CD14-positive monocyte (primary cell): ENCODE results near the gene GAK. TPM values are rescaled to one million over a fixed set of nuclear protein-coding genes. Genes with fewer than 3 reads are reported as not detected.

Experiments used
- DNase-seq, 3 donors: peaks; one replicate each; pipeline ENCODE4 v3.0.0-alpha.2; 2011 to 2022
- H2AFZ ChIP-seq: 2 replicates; pipeline ENCODE4 v1.6.0; 2012; ENCODE audit warnings: mild to moderate bottlenecking, low read depth, low read length, inconsistent platforms; ENCODE audit not compliant: insufficient read depth, poor library complexity, severe bottlenecking
- H3K27ac ChIP-seq, 2 donors: 1 replicate in 1 of 2; 2 replicates in 1 of 2; pipeline ENCODE4 v1.5.1; 2012 to 2013; ENCODE audit warnings: low read length in 2 of 2, control low read depth in 1 of 2, inconsistent platforms in 1 of 2, low read depth in 1 of 2, mild to moderate bottlenecking in 1 of 2
- H3K27me3 ChIP-seq, 2 donors: one replicate each; pipeline versions ENCODE4 v1.6.0 to v1.6.1; 2011 to 2013; ENCODE audit warnings: low read length in 2 of 2; ENCODE audit not compliant: control insufficient read depth in 2 of 2, insufficient read depth in 2 of 2
- H3K36me3 ChIP-seq, 2 donors: replicated peaks in 1 of 2; 1 replicate in 1 of 2; 2 replicates in 1 of 2; pipeline versions ENCODE4 v1.5.1 to v1.6.1; 2012 to 2013; ENCODE audit warnings: low read length in 2 of 2, control low read depth in 1 of 2, inconsistent platforms in 1 of 2, mild to moderate bottlenecking in 1 of 2; ENCODE audit not compliant: insufficient read depth in 2 of 2, control insufficient read depth in 1 of 2
- H3K4me1 ChIP-seq, 2 donors: 1 replicate in 1 of 2; 2 replicates in 1 of 2; pipeline versions ENCODE4 v1.5.1 to v1.6.1; 2012 to 2013; ENCODE audit warnings: low read length in 2 of 2, control low read depth in 1 of 2, inconsistent platforms in 1 of 2, mild to moderate bottlenecking in 1 of 2, moderate library complexity in 1 of 2; ENCODE audit not compliant: insufficient read depth in 2 of 2, control insufficient read depth in 1 of 2
- H3K4me2 ChIP-seq: replicated peaks from 2 replicates; pipeline ENCODE3; 2012; ENCODE audit warnings: low read length, moderate library complexity, mild to moderate bottlenecking; ENCODE audit not compliant: poor library complexity, severe bottlenecking; ENCODE audit errors: extremely low read depth
- H3K4me3 ChIP-seq, 3 experiments: fragments of 200-600 bp in 1 of 3; sonication (generic) in 1 of 3; replicated peaks in 1 of 3; 1 replicate in 2 of 3; 2 replicates in 1 of 3; pipeline ENCODE4 v1.5.1; 2011 to 2013; ENCODE audit warnings: low read length in 3 of 3, mild to moderate bottlenecking in 3 of 3, control low read depth in 2 of 3, low read depth in 2 of 3, inconsistent platforms in 1 of 3, moderate library complexity in 1 of 3
- H3K79me2 ChIP-seq: 2 replicates; pipeline ENCODE4 v1.6.0; 2012; ENCODE audit warnings: mild to moderate bottlenecking, control low read depth, inconsistent platforms, low read length, moderate library complexity; ENCODE audit not compliant: insufficient read depth
- H3K9ac ChIP-seq: 2 replicates; pipeline ENCODE4 v1.6.0; 2017; ENCODE audit warnings: low read length, mild to moderate bottlenecking; ENCODE audit not compliant: insufficient read depth, poor library complexity, severe bottlenecking
- H3K9me3 ChIP-seq, 2 donors: replicated peaks in 1 of 2; 1 replicate in 1 of 2; 2 replicates in 1 of 2; pipeline versions ENCODE4 v1.5.1 to v1.6.1; 2012 to 2013; ENCODE audit warnings: low read length in 2 of 2, control low read depth in 1 of 2; ENCODE audit not compliant: control insufficient read depth in 1 of 2, insufficient read depth in 1 of 2
- H4K20me1 ChIP-seq: 2 replicates; pipeline ENCODE4 v1.6.0; 2012; ENCODE audit warnings: mild to moderate bottlenecking, low read length, control low read depth, moderate library complexity; ENCODE audit not compliant: insufficient read depth
- H3K27ac Mint-ChIP-seq, 7 donors: one replicate each; pipeline ENCODE4 v1.8.0; 2020; ENCODE audit warnings: mild to moderate bottlenecking in 7 of 7, mixed read lengths in 7 of 7, moderate library complexity in 6 of 7, inconsistent platforms in 2 of 7
- H3K27me3 Mint-ChIP-seq, 3 donors: one replicate each; pipeline ENCODE4 v1.8.0; 2021 to 2022; ENCODE audit warnings: low read depth in 3 of 3, mild to moderate bottlenecking in 3 of 3, mixed read lengths in 3 of 3, moderate library complexity in 3 of 3, inconsistent platforms in 1 of 3
- H3K36me3 Mint-ChIP-seq, 2 donors: one replicate each; pipeline ENCODE4 v1.8.0; 2020; ENCODE audit warnings: mixed read lengths in 2 of 2, inconsistent platforms in 1 of 2, mild to moderate bottlenecking in 1 of 2
- H3K4me1 Mint-ChIP-seq: one replicate; pipeline ENCODE4 v1.8.0; 2020; ENCODE audit warnings: mild to moderate bottlenecking, mixed read lengths
- H3K4me3 Mint-ChIP-seq, 2 donors: one replicate each; pipeline ENCODE4 v1.8.0; 2020; ENCODE audit warnings: mild to moderate bottlenecking in 2 of 2, mixed read lengths in 2 of 2, moderate library complexity in 1 of 2
- H3K9me3 Mint-ChIP-seq, 7 donors: one replicate each; pipeline ENCODE4 v1.8.0; 2020 to 2022; ENCODE audit warnings: mixed read lengths in 7 of 7, mild to moderate bottlenecking in 6 of 7, moderate library complexity in 6 of 7, inconsistent platforms in 2 of 7
- CTCF ChIP-seq: fragments of 200-600 bp; IDR thresholded peaks from one replicate; pipeline ENCODE4 v1.8.0; 2022; ENCODE audit warnings: antibody characterized with exemption, mild to moderate bottlenecking
- WGBS: methylation state at CpG from one replicate; pipeline ENCODE4 v1.1.5; 2013; ENCODE audit warnings: missing lambda C conversion rate; ENCODE audit not compliant: insufficient coverage; 5-methylcytosine and 5-hydroxymethylcytosine counted together
- intact Hi-C, 2 donors: fragments of 100-400 bp; cut with micrococcal nuclease; formaldehyde crosslinking; loops; one replicate each; pipeline versions ENCODE4 v1.15.0 to v1.15.1; 2023
- polyA plus RNA-seq, 3 donors: library from polyadenylated mRNA; depleted of rRNA in 1 of 3; unstranded in 2 of 3; stranded (reverse) in 1 of 3; fragments of 300-500 nt in 2 of 3; fragments of >200 nt in 1 of 3; fragmentation: Illumina TruSeq in 2 of 3; gene quantifications; 1 replicate in 2 of 3; 2 replicates in 1 of 3; pipeline ENCODE4 v1.2.3, GENCODE V29; 2012 to 2021

The GAK gene
- polyA plus RNA-seq, 3 donors, result 40.3 to 88.7 (median 54.9) TPM

GRCh38 chr4:834368-835147, 97.6 kb downstream of the GAK start:
- Histone ChIP-seq H3K9me3 (peaks cover 25 to 49% of the 10 kb centered on the region in 2 donors), H2AFZ (no peak overlapping the region), H3K27me3 (peaks cover 0 to 9% of the 10 kb centered on the region in 2 donors), H3K79me2 (no peaks in the 10 kb centered on the region), H3K9ac (no peak overlapping the region), H4K20me1 (no peaks in the 10 kb centered on the region), H3K4me1 (peaks cover 6 to 11% of the 10 kb centered on the region in 2 donors), H3K4me2 (no peak overlapping the region), H3K36me3 (no peaks in the 10 kb centered on the region), H3K4me3 (no peak overlapping the region), H3K27ac (no peak overlapping the region)
- H3K9me3 Mint-ChIP-seq, result peaks cover 16 to 52% (median 44%) of the 10 kb centered on the region in 7 donors
- 94% methylated on average over 16 of the region's 29 CpGs for WGBS
- H3K4me3 Mint-ChIP-seq, result no peak overlapping the region
- no peak overlapping the region for H3K27ac Mint-ChIP-seq
- no peak for TF ChIP-seq CTCF
- DNase-seq, result no peak
- intact Hi-C loops, result no loop called here
- H3K27me3 Mint-ChIP-seq, result peaks cover 8 to 32% (median 12%) of the 10 kb centered on the region in 3 donors
- H3K36me3 Mint-ChIP-seq, result no peaks in the 10 kb centered on the region
- H3K4me1 Mint-ChIP-seq, result peaks cover 7% of the 10 kb centered on the region

- no peak overlapping the region for H3K4me2 ChIP-seq
- no peak overlapping the region for H2AFZ ChIP-seq
- Mint-ChIP-seq H3K27ac (no peak overlapping the region), H3K9me3 (peaks cover 15 to 45% (median 38%) of the 10 kb centered on the region in 7 donors), H3K4me1 (peaks cover 7% of the 10 kb centered on the region), H3K4me3 (no peak overlapping the region), H3K27me3 (peaks cover 8 to 32% (median 17%) of the 10 kb centered on the region in 3 donors), H3K36me3 (no peaks in the 10 kb centered on the region)
- no peaks in the 10 kb centered on the region for H4K20me1 ChIP-seq
- no peak overlapping the region for H3K27ac ChIP-seq
- no peak for DNase-seq
- no peaks in the 10 kb centered on the region for H3K36me3 ChIP-seq
- no peak for TF ChIP-seq CTCF
- H3K27me3 ChIP-seq, result peaks cover 0 to 14% of the 10 kb centered on the region in 2 donors
- H3K9ac ChIP-seq, result no peak overlapping the region
- H3K4me1 ChIP-seq, result peaks cover 6 to 11% of the 10 kb centered on the region in 2 donors
- WGBS, result 83% methylated on average over 16 of the region's 18 CpGs
- intact Hi-C loops, result no loop called here
- no peak overlapping the region for H3K4me3 ChIP-seq
- H3K9me3 ChIP-seq, result peaks cover 22 to 43% of the 10 kb centered on the region in 2 donors
- no peaks in the 10 kb centered on the region for H3K79me2 ChIP-seq
Observed at GRCh38 chr4:833731-834367, 98.3 kb downstream of the GAK start.
